Lower leg skin (tissue), 4 donors: ENCODE results near the gene ZNF69. TPM values are rescaled to one million over a fixed set of nuclear protein-coding genes. Genes with fewer than 3 reads are reported as not detected.
"Not testable (repeated sequence)": the region's sequence is repeated elsewhere in the genome, so short reads cannot be mapped to it uniquely, and the experiment has no call there.

Experiments used
- DNase-seq, 2 donors: peaks; one replicate each; pipeline ENCODE4 v3.0.0-alpha.2; 2019; ENCODE audit warnings: low spot score in 2 of 2
- H3K4me3 ChIP-seq: fragments of 200-600 bp; sonication (generic); 2 replicates; pipeline ENCODE4 v1.5.1; 2017; ENCODE audit warnings: mild to moderate bottlenecking, low read depth; ENCODE audit not compliant: poor library complexity, severe bottlenecking
- POLR2A ChIP-seq, 2 donors: fragments of 450-650 bp; IDR thresholded peaks; one replicate each; pipeline ENCODE4 v1.6.1; 2016 to 2017; ENCODE audit warnings: antibody characterized with exemption in 2 of 2, mild to moderate bottlenecking in 1 of 2, moderate library complexity in 1 of 2
- WGBS, 2 donors: methylation state at CpG; one replicate each; pipeline ENCODE4 v1.1.5; 2018; 5-methylcytosine and 5-hydroxymethylcytosine counted together
- intact Hi-C: fragments of 100-400 bp; cut with DNase I; formaldehyde crosslinking; loops from one replicate; pipeline ENCODE4 v1.15.0; 2023; ENCODE audit warnings: low total_unique reads
- total RNA-seq, 4 donors: library from RNA; depleted of rRNA; stranded (reverse); fragments of >200 nt; gene quantifications; one replicate each; pipeline ENCODE4 v1.1.0, GENCODE V29; 2016
- TF ChIP-seq, protein P1 (sequence below), 3 donors: fragments of 450-650 bp; IDR thresholded peaks; one replicate each; pipeline ENCODE4 v1.5.1; 2016; ENCODE audit warnings: antibody characterized with exemption in 3 of 3, mild to moderate bottlenecking in 3 of 3, moderate library complexity in 2 of 3

Gene ZNF69
- total RNA-seq, 4 donors from 2014 or later = 2.0 to 5.5 (median 3.8) TPM

DNA sequence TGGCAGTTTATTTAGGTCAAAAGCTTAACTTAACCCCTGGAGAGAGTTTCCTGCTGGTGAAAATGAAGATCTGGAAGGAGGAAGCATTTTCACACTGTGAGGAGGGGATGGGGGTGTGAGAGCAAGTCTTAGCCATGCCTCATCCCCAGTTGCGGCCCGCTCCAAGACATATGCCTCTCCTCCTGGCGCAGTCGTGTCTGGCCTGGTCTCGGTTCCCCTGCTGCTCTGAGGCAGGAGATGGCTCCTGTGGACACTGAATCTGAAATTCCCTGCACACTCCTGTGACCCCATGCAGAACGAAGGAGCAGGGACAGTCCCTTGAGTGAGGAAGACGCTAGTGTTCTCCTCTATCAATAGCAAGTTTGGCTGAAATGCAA is 360 bp upstream of the ZNF69 start:
- H3K4me3 ChIP-seq = peak overlapping the region; percentile 69
- intact Hi-C loops = no loop called here
- no peak for TF ChIP-seq POLR2A (IDR thresholded peaks at IDR 0.05)
- TF ChIP-seq, protein P1, sequence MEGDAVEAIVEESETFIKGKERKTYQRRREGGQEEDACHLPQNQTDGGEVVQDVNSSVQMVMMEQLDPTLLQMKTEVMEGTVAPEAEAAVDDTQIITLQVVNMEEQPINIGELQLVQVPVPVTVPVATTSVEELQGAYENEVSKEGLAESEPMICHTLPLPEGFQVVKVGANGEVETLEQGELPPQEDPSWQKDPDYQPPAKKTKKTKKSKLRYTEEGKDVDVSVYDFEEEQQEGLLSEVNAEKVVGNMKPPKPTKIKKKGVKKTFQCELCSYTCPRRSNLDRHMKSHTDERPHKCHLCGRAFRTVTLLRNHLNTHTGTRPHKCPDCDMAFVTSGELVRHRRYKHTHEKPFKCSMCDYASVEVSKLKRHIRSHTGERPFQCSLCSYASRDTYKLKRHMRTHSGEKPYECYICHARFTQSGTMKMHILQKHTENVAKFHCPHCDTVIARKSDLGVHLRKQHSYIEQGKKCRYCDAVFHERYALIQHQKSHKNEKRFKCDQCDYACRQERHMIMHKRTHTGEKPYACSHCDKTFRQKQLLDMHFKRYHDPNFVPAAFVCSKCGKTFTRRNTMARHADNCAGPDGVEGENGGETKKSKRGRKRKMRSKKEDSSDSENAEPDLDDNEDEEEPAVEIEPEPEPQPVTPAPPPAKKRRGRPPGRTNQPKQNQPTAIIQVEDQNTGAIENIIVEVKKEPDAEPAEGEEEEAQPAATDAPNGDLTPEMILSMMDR (IDR thresholded peaks at IDR 0.05) = no peak
- DNase-seq = no peak
- 16 to 27% methylated on average over 7 of the region's 7 CpGs for WGBS, 2 donors

DNA sequence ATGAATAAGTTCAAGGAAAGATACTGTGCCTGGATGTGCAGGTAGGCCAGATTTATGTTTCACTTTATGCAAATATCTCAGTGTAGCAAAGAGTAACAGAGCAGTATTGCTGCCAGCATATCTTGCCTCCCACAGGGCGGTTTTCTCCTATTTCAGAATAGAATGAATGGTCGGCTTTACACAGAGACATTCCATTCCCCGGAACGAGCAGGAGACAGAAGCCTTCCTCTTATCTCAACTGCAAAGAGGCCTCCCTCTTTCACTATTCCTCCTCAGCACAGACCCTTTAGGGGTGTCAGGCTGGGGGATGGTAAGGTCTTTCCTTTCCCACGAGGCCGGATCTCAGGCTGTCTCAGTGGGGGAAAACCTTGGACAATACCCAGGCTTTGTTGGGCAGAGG is 2.3 kb downstream of the ZNF69 start:
- H3K4me3 ChIP-seq, DNase-seq, intact Hi-C loops: not testable (repeated sequence)
- 76 to 86% methylated on average over 6 of the region's 6 CpGs for WGBS, 2 donors

DNA sequence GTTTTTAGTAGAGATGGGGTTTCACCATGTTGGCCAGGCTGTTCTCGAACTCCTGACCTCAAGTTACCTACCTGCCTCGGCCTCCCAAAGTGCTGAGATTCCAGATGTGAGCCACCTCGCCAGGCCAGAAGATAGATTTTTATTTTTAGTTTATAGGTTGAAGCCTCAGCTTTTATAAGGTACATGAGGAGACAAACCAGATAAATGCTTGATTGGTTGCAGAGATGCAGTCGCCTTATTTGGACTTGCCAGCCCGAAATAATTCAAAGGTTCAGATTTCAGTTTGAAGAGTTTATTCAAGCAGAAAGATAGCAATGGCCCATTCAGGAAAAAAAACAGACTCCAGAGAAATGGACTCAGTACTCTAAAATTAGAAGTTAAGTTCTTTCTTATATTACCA is 3.1 kb downstream of the ZNF69 start:
- no peak for TF ChIP-seq POLR2A (IDR thresholded peaks at IDR 0.05)
- TF ChIP-seq, protein P1 (IDR thresholded peaks at IDR 0.05) = no peak
- WGBS, 2 donors = 91 to 96% methylated on average over 5 of the region's 5 CpGs
- no peak overlapping the region for H3K4me3 ChIP-seq
- intact Hi-C loops = no loop called here
- DNase-seq = no peak

DNA sequence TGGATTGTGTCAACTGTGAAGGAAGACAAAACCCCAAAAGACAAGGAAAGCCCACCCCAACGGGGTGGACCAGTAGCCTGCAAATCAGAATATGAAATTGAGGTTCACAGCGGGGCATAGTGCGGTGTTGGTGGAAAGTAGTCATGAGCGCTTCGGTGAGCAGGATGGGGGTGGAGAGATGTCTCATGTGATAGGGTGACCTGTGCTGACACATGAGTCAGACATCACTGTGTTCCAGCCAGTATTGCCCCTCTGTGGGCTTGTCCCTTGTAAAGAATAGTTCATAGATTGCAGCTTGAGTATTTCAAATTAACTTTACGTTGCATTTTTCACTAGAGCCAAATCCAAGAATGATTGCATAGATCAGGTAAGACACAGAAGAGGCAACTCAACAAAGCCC is 7.3 kb downstream of the ZNF69 start:
- no peak for DNase-seq
- no peak overlapping the region for H3K4me3 ChIP-seq
- intact Hi-C loops = no loop called here
- WGBS, 2 donors = 95 to 96% methylated on average over 6 of the region's 6 CpGs
- TF ChIP-seq POLR2A (IDR thresholded peaks at IDR 0.05) = no peak
- TF ChIP-seq, protein P1 (IDR thresholded peaks at IDR 0.05) = no peak

DNA sequence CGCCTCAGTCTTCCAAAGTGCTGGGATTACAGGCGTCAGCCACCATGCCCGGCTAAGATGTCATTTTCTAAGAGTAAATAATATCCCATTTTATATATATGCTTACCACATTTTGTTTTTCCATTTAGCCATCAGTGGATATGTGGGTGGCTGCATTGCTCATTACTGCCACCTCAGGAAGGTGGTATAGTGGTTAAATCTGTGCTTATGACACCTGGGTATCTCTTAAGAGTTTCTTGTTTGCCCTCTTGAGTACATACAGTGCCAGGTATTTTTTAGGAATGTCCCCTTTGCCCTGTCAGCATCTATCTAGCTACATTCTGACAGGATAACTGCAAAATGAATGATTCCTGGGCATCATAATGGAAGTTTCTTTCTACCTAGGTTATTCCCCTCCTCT is 14.6 kb downstream of the ZNF69 start:
- WGBS, 2 donors = 99 to 100% methylated on average over 3 of the region's 3 CpGs
- intact Hi-C loops = no loop called here
- H3K4me3 ChIP-seq = no peak overlapping the region
- DNase-seq = no peak
- TF ChIP-seq, protein P1 (IDR thresholded peaks at IDR 0.05) = no peak
- TF ChIP-seq POLR2A (IDR thresholded peaks at IDR 0.05) = no peak

DNA sequence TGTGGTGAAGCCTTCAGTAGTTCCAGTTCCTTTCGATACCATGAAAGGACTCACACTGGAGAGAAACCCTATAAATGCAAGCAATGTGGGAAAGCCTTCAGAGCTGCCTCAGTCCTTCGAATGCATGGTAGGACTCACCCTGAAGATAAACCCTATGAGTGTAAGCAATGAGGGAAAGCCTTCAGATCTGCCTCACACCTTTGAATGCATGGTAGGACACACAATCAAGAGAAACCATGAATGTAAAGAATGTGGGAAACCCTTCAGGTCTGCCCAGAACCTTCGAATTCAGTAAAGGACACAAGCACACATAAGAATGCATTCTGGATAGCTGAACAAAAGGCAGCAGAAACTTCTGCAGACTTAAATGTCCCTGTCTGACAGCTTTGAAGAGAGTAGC is 18.3 kb downstream of the ZNF69 start:
- DNase-seq = no peak
- 93 to 96% methylated on average over 3 of the region's 3 CpGs for WGBS, 2 donors
- intact Hi-C loops = no loop called here
- no peak for TF ChIP-seq POLR2A (IDR thresholded peaks at IDR 0.05)
- TF ChIP-seq, protein P1 (IDR thresholded peaks at IDR 0.05) = no peak
- no peak overlapping the region for H3K4me3 ChIP-seq

DNA sequence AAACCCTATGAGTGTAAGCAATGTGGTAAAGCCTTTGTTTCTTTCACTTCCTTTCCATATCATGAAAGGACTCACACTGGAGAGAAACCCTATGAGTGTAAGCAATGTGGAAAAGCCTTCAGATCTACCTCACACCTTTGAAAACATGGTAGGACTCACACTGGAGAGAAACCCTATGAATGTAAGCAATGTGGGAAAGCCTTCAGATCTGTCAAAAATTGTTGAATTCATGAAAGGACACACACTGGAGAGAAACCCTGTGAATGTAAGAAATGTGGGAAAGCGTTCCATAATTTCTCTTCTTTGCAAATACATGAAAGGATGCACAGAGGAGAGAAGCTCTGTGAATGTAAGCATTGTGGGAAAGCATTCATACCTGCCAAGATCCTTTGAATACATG is 24.4 kb downstream of the ZNF69 start:
- 90 to 97% methylated on average over 1 of the region's 1 CpG for WGBS, 2 donors
- H3K4me3 ChIP-seq, DNase-seq, intact Hi-C loops: not testable (repeated sequence)

DNA sequence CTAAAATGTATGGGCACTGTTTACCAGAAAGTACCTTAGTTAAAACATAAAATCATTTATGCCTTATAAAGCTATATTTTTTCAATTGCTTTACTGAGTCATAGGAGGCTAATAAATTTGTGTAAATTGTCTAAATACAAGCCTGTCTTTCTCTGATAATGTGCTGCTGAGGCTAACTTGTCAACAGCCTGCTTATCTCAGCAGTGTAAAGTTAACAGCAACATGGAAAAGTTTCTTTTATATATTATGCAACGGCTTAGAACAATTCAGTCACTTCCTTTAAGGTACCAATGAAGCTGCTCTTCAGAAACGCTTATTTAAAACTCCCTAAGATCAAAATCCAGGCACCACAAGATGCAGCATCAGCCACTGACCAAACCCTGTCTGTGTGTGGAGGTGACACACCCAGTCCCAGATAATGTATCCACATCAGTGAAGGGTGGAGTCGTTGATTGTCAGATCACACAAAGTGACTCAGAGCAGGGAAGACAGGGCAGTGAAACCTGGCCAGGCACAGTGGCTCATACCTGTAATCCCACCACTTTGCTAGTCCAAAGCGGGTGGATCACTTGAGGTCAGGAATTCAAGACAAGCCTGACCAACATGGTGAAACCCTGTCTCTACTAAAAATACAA is 27.0 kb downstream of the ZNF69 start:
- WGBS, 2 donors = 87 to 88% methylated on average over 4 of the region's 4 CpGs
- DNase-seq, intact Hi-C loops: not testable (repeated sequence)

More for the DNA sequence above, 27.0 kb downstream of the ZNF69 start:
- H3K4me3 ChIP-seq = not testable (repeated sequence)
